AG04449 (cell line): ENCODE results near the gene TBX3.
"Not testable (repeated sequence)": the region's sequence is repeated elsewhere in the genome, so short reads cannot be mapped to it uniquely, and the experiment has no call there.

ENCODE experiments used
- CTCF ChIA-PET: fragments of 350-600 bp; formaldehyde crosslinking; extraction: SDS; loops from one replicate; lab custom pipeline; 2021; ENCODE audit warnings: antibody characterized with exemption; lab: Yijun Ruan, JAX
- POLR2A ChIA-PET: fragments of 400-600, 350-600 bp; formaldehyde crosslinking; extraction: SDS; loops from one replicate; lab custom pipeline; 2020; ENCODE audit warnings: antibody characterized with exemption, inconsistent platforms; lab: Yijun Ruan, JAX
- DNase-seq: peaks from one replicate; pipeline ENCODE4 v3.0.0-alpha.2; 2010; ENCODE audit warnings: low read depth, low spot score
- H3K4me3 ChIP-seq: 2 replicates; pipeline ENCODE4 v1.5.1; 2011; ENCODE audit warnings: low read depth, mild to moderate bottlenecking, control low read depth, low read length
- CTCF ChIP-seq: IDR thresholded peaks from one replicate; pipeline ENCODE4 v1.5.1; 2011; ENCODE audit warnings: mild to moderate bottlenecking, moderate library complexity, low read length, control low read depth, inconsistent platforms; ENCODE audit not compliant: insufficient read depth; ENCODE audit errors: missing control alignments

Gene TBX3

GRCh38 chr12:114713466-114714215, 29.7 kb upstream of the TBX3 start:
- no peak overlapping the region for H3K4me3 ChIP-seq
- no peak for DNase-seq
- POLR2A ChIA-PET: no interaction called here
- CTCF ChIA-PET: interaction anchor here (0.6 kb wide), 1 partner anchor 559 kb away, joined by 3 read pairs; no protein-coding TSS in a partner anchor
- no peak for TF ChIP-seq CTCF

GRCh38 chr12:114711689-114712152, 27.7 kb upstream of the TBX3 start:
- H3K4me3 ChIP-seq: no peak overlapping the region
- ChIA-PET POLR2A (no interaction called here), CTCF (no interaction called here)
- DNase-seq: no peak
- no peak for TF ChIP-seq CTCF

- TF ChIP-seq CTCF: no peak
These were observed 26.2 kb upstream of the TBX3 start for GRCh38 chr12:114710151-114710550.

GRCh38 chr12:114709112-114709511, 25.1 kb upstream of the TBX3 start:
- no peak for DNase-seq
- ChIA-PET POLR2A (no interaction called here), CTCF (no interaction called here)
- no peak for TF ChIP-seq CTCF
- H3K4me3 ChIP-seq: no peak overlapping the region

More at GRCh38 chr12:114710151-114710550, 26.2 kb upstream of the TBX3 start:
- no peak overlapping the region for H3K4me3 ChIP-seq
- DNase-seq: no peak
- POLR2A ChIA-PET: no interaction called here
- CTCF ChIA-PET: no interaction called here

GRCh38 chr12:114708598-114708997, 24.6 kb upstream of the TBX3 start:
- CTCF ChIA-PET, DNase-seq, H3K4me3 ChIP-seq: not testable (repeated sequence)
- POLR2A ChIA-PET: interaction anchor here (0.7 kb wide), 1 partner anchor 592 kb away, joined by 5 read pairs; no protein-coding TSS in a partner anchor

- CTCF ChIA-PET: interaction anchor here (1.4 kb wide), 1 partner anchor 20 kb away, joined by 3 read pairs; the partner anchor contains the start of gene TBX3
- H3K4me3 ChIP-seq: no peak overlapping the region
- POLR2A ChIA-PET: no interaction called here
These were observed 20.1 kb upstream of the TBX3 start for GRCh38 chr12:114704096-114704495.

More at GRCh38 chr12:114704096-114704495, 20.1 kb upstream of the TBX3 start:
- DNase-seq: no peak
- no peak for TF ChIP-seq CTCF
